GM12878 (cell line): ENCODE measurements around the gene SNX10. TPM values are rescaled to one million over a fixed set of nuclear protein-coding genes. Genes with fewer than 3 reads are reported as not detected.
"Not testable (repeated sequence)": the region's sequence is repeated elsewhere in the genome, so short reads cannot be mapped to it uniquely, and the experiment has no call there.

ENCODE experiments used
- ATAC-seq: fragments of 200-7000 bp; cut with Tn5 transposase; 3 replicates; pipeline ENCODE4 v1.9.1; 2020; ENCODE audit warnings: mild to moderate bottlenecking, moderate library complexity
- BruUV-seq: library from RNA; stranded (reverse); fragments of 400-500 nt; replicated peaks from 2 replicates; lab custom pipeline; 2021; lab: Mats Ljungman, UMichigan
- CTCF ChIA-PET: fragments of 300-600 bp; sonication (Branson Sonifier 250); formaldehyde crosslinking; extraction: SDS; loops from one replicate; lab custom pipeline; 2021; ENCODE audit warnings: inconsistent platforms; lab: Yijun Ruan, JAX
- POLR2A ChIA-PET: fragments of 350-600 bp; formaldehyde crosslinking; extraction: SDS; loops from one replicate; lab custom pipeline; 2021; ENCODE audit warnings: inconsistent platforms; lab: Charles Lee
- RAD21 ChIA-PET: fragments of 300-600 bp; sonication (Branson Sonifier 250); formaldehyde crosslinking; loops from one replicate; lab custom pipeline; 2023; ENCODE audit warnings: antibody characterized with exemption; ENCODE audit not compliant: unreplicated experiment; lab: Charles Lee
- SMC1A ChIA-PET: fragments of 300-600 bp; sonication (Branson Sonifier 250); formaldehyde crosslinking; loops from one replicate; lab custom pipeline; 2023; ENCODE audit not compliant: unreplicated experiment, uncharacterized antibody; lab: Charles Lee
- DNase-seq: peaks from one replicate; pipeline ENCODE4 v3.0.0-alpha.2; 2011; ENCODE audit warnings: low read depth, low spot score
- FAIRE-seq: peaks from 3 replicates; lab custom pipeline; 2011; peaks lifted over from hg19 to GRCh38; lab: Jason Lieb, UNC
- H2AFZ ChIP-seq: 2 replicates; pipeline ENCODE4 v1.6.0; 2011; ENCODE audit warnings: low read depth, low read length, control low read depth; ENCODE audit not compliant: control insufficient read depth
- H3K27ac ChIP-seq: 2 replicates; pipeline ENCODE4 v1.5.1; 2011; ENCODE audit warnings: control low read depth; ENCODE audit not compliant: control insufficient read depth, insufficient read depth
- H3K27me3 ChIP-seq, 2 experiments: replicated peaks in 1 of 2; 2 replicates each; pipeline versions ENCODE4 v1.6.0 to v1.6.1; 2011; ENCODE audit warnings: low read length in 1 of 2; ENCODE audit not compliant: control insufficient read depth in 2 of 2, insufficient read depth in 2 of 2
- H3K36me3 ChIP-seq, 2 experiments: 2 replicates each; pipeline ENCODE4 v1.5.1; 2011; ENCODE audit warnings: low read length in 1 of 2; ENCODE audit not compliant: control insufficient read depth in 2 of 2, insufficient read depth in 2 of 2
- H3K4me1 ChIP-seq: 2 replicates; pipeline ENCODE4 v1.6.1; 2011; ENCODE audit warnings: mild to moderate bottlenecking, low read length, moderate library complexity, mixed read lengths; ENCODE audit not compliant: control insufficient read depth, insufficient read depth
- H3K4me2 ChIP-seq: 2 replicates; pipeline ENCODE4 v1.6.0; 2011; ENCODE audit warnings: control low read depth; ENCODE audit not compliant: control insufficient read depth, insufficient read depth
- H3K4me3 ChIP-seq: fragments of 200-600 bp; sonication (generic); 2 replicates; pipeline ENCODE4 v1.5.1; 2016
- H3K79me2 ChIP-seq: 2 replicates; pipeline ENCODE4 v1.6.0; 2011; ENCODE audit warnings: low read length; ENCODE audit not compliant: control insufficient read depth, insufficient read depth
- H3K9ac ChIP-seq: 2 replicates; pipeline ENCODE4 v1.8.0; 2011; ENCODE audit warnings: low read length, control low read depth, mixed read lengths; ENCODE audit not compliant: control insufficient read depth, insufficient read depth
- H3K9me3 ChIP-seq: replicated peaks from 3 replicates; pipeline ENCODE4 v1.5.1; 2011; ENCODE audit warnings: mild to moderate bottlenecking, low read length; ENCODE audit not compliant: control insufficient read depth, insufficient read depth
- H4K20me1 ChIP-seq: 2 replicates; pipeline ENCODE4 v1.6.0; 2011; ENCODE audit not compliant: control insufficient read depth, insufficient read depth
- EGR1 ChIP-seq, 2 experiments: IDR thresholded peaks; 1 replicate in 1 of 2; 2 replicates in 1 of 2; pipeline ENCODE4 v1.6.1; 2011 to 2012; ENCODE audit warnings: low read depth in 2 of 2, low read length in 2 of 2, borderline replicate concordance in 1 of 2, mild to moderate bottlenecking in 1 of 2, moderate library complexity in 1 of 2
- NFYB ChIP-seq: IDR thresholded peaks from 2 replicates; pipeline ENCODE4 v1.6.1; 2011; ENCODE audit warnings: low read depth, mild to moderate bottlenecking, low read length, improper control_type of control experiment, moderate library complexity; ENCODE audit not compliant: insufficient read depth
- TCF12 ChIP-seq: IDR thresholded peaks from 2 replicates; pipeline ENCODE4 v1.6.1; 2011; ENCODE audit warnings: low read depth, mild to moderate bottlenecking, low read length
- WGBS: methylation state at CpG from one replicate; pipeline ENCODE4 v1.1.6; 2016; ENCODE audit warnings: low lambda C conversion rate; ENCODE audit not compliant: insufficient replicate concordance, insufficient coverage; ENCODE audit errors: missing lambda C conversion rate; 5-methylcytosine and 5-hydroxymethylcytosine counted together
- in situ Hi-C: fragments of 300-500 bp; cut with MboI; formaldehyde crosslinking; loops from 9 replicates; pipeline ENCODE4 v1.14.3; 2018; ENCODE audit warnings: mixed read lengths
- intact Hi-C: fragments of 100-400 bp; cut with micrococcal nuclease; formaldehyde crosslinking; loops from one replicate; pipeline ENCODE4 v1.14.2; 2022; ENCODE audit not compliant: unreplicated experiment
- polyA plus RNA-seq, 11 experiments: library from polyadenylated mRNA; depleted of rRNA in 4 of 11; unstranded in 6 of 11; stranded (reverse) in 5 of 11; fragments of >200 nt; fragmentation: Nextera tagmentation in 4 of 11; fragmentation: Illumina TruSeq in 1 of 11; extraction: Ambion mirVana in 4 of 11; extraction: Trizol in 1 of 11; gene quantifications; 1 replicate in 1 of 11; 2 replicates in 10 of 11; pipeline versions ENCODE4 v1.2.1 to v1.2.3, GENCODE V29; 2011 to 2016; ENCODE audit warnings: inconsistent platforms in 2 of 11, missing spikeins in 2 of 11, low read depth in 1 of 11
- total RNA-seq, 4 experiments: library from RNA; depleted of rRNA in 3 of 4; stranded (reverse); fragments of >200 nt in 3 of 4; fragmentation: Illumina TruSeq in 1 of 4; extraction: Trizol in 1 of 4; gene quantifications; 2 replicates each; pipeline versions ENCODE4 v1.2.1 to v1.2.3, GENCODE V29; 2013 to 2021
- TF ChIP-seq, protein P1 (sequence below): fragments of 450-650 bp; IDR thresholded peaks from 2 replicates; pipeline ENCODE4 v1.6.1; 2014; ENCODE audit warnings: mild to moderate bottlenecking

Gene SNX10
- total and polyA plus RNA-seq, 10 of the 15 experiments (the other 5 are each of a cell fraction or from before 2014, with no cell fraction given): 22.0 to 56.2 (median 30.1) TPM

DNA sequence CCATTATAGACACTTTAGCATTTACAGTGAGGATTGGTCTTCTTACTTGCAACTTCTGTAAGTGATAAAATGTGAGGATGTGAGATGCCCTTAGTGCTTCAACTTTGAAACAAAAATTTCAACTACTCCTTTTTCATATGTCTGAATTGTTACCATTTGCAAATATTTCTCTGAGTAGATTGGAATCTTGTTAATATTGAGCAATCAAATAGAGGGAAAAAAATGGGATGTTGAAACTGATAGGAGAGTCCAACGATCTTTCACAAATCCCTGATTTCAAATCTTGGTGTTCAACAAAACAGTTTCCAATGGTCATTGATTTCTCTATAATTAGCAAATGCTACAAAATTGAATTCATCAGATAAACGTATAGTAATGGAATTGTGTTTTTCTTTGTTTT lies 5.5 kb upstream of the SNX10 start (continued):
- no peak for TF ChIP-seq EGR1 (IDR thresholded peaks at IDR 0.05; ENCODE audit: borderline replicate concordance in 1 of 2, low read depth in 2 of 2, low read length in 2 of 2)
- TF ChIP-seq NFYB: no peak
- TF ChIP-seq, protein P1, sequence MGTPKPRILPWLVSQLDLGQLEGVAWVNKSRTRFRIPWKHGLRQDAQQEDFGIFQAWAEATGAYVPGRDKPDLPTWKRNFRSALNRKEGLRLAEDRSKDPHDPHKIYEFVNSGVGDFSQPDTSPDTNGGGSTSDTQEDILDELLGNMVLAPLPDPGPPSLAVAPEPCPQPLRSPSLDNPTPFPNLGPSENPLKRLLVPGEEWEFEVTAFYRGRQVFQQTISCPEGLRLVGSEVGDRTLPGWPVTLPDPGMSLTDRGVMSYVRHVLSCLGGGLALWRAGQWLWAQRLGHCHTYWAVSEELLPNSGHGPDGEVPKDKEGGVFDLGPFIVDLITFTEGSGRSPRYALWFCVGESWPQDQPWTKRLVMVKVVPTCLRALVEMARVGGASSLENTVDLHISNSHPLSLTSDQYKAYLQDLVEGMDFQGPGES: no peak

GRCh38 chr7:26288126-26288525 lies 3.5 kb upstream of the SNX10 start:
- in situ Hi-C loops, H4K20me1 ChIP-seq, FAIRE-seq, intact Hi-C loops, H3K9ac ChIP-seq, POLR2A ChIA-PET, ATAC-seq, H3K36me3 ChIP-seq, H3K27ac ChIP-seq, H3K4me1 ChIP-seq, H3K4me2 ChIP-seq, BruUV-seq, DNase-seq, H3K4me3 ChIP-seq, H2AFZ ChIP-seq, H3K27me3 ChIP-seq, H3K9me3 ChIP-seq: not testable (repeated sequence)
- 0 out of 2 replicates have a peak, but pooled peaks have one; percentile 28 for TF ChIP-seq TCF12
- RAD21 ChIA-PET: interaction anchor here (1.8 kb wide), 1 partner anchor 197 kb away, joined by 5 read pairs; no protein-coding TSS in a partner anchor
- CTCF ChIA-PET: interaction anchor here (1.1 to 5.4 kb wide), 5 partner anchors 77 to 396 kb away, joined by 3 to 53 read pairs (median 8); no protein-coding TSS in a partner anchor
- peaks cover 16% of the 10 kb centered on the region for H3K79me2 ChIP-seq
- SMC1A ChIA-PET: interaction anchor here (0.8 to 5.4 kb wide), 5 partner anchors 8 to 197 kb away, joined by 3 to 55 read pairs (median 5); no protein-coding TSS in a partner anchor
- WGBS: 67% methylated on average over 5 of the region's 5 CpGs
